Measurements from ENCODE around the gene EXOSC5.

DNA sequence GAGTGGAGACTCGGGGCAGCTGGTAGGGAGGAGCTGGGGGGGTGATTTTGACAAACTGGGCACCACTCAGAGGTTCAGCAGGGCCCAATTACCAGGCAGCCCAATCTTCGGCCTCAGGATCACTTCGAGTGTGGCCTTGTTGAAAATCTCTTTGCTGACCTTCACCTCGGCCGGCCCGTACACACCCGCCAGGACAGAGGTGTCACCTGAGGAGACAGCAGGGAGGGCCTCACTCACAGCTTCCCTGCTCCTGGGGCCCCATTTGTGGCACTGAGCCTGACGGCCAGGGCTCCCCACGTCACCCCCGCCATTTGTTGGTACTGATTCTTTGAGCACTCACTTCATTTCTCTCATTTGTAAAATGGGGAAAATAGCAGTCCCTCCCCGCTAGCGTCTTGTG, 4.4 kb downstream of the EXOSC5 start:
- TF ChIP-seq, protein P1, sequence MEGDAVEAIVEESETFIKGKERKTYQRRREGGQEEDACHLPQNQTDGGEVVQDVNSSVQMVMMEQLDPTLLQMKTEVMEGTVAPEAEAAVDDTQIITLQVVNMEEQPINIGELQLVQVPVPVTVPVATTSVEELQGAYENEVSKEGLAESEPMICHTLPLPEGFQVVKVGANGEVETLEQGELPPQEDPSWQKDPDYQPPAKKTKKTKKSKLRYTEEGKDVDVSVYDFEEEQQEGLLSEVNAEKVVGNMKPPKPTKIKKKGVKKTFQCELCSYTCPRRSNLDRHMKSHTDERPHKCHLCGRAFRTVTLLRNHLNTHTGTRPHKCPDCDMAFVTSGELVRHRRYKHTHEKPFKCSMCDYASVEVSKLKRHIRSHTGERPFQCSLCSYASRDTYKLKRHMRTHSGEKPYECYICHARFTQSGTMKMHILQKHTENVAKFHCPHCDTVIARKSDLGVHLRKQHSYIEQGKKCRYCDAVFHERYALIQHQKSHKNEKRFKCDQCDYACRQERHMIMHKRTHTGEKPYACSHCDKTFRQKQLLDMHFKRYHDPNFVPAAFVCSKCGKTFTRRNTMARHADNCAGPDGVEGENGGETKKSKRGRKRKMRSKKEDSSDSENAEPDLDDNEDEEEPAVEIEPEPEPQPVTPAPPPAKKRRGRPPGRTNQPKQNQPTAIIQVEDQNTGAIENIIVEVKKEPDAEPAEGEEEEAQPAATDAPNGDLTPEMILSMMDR (IDR thresholded peaks at IDR 0.05) = no peak
- no peak for TF ChIP-seq POLR2A (IDR thresholded peaks at IDR 0.05)

All from body of pancreas (tissue), 4 donors.